ENCODE data around the gene SFMBT1. TPM values are rescaled to one million over a fixed set of nuclear protein-coding genes. Genes with fewer than 3 reads are reported as not detected.

Gene SFMBT1
- total RNA-seq, 1 donor from 2014 or later, result 9.8 TPM

DNA sequence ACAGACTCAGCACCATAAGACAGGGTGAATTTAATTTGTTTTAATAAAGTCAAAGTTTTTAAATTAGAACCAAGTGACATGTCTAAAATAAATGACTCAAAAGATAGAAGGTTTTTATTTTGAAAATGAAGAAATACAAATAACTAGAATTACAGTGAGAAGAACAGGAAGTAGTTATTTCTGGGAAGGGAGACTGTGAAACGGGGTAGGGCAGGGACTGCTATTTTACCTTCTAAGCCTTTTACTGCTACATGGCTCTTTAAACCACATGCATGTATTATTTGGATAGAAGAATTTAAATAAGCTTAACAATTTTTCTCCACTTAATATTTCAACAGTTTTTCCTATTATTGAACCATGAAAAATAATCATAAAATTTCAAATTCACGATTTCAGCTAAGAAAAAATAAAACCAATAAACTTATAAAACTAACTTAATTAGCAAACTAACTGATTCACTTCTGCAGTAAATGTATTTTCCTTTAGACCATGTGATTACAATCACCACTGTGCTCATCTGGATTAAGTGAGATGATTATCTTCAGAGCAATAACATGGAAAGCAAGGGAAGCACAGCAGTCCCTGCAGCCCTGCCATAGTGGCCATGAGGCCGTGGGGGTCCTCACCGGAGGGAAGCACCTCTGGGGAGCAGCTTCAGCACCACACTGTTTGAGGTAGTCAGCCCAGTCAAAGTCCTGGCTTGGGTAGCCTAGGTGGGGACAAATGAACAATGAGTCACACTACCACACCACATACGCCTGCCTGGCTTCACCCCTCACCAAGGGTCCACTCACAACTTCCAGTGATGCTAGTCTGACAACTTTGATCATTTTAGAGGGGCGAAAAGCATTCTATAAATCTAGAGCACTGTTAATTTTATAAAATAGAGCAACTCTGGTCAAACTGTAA lies 120.2 kb downstream of the SFMBT1 start:
- H3K4me3 Mint-ChIP-seq, result no peak overlapping the region
- no peak for DNase-seq (ENCODE audit: extremely low spot score, unreplicated experiment)
- H3K36me3 Mint-ChIP-seq, result peaks cover 4% of the 10 kb centered on the region
- H3K4me1 Mint-ChIP-seq (ENCODE audit: unreplicated experiment), result no peaks in the 10 kb centered on the region
- H3K27ac Mint-ChIP-seq, result no peak overlapping the region
- H3K27me3 Mint-ChIP-seq, result no peaks in the 10 kb centered on the region
- no peaks in the 10 kb centered on the region for H3K9me3 Mint-ChIP-seq
- TF ChIP-seq CTCF (conservative IDR thresholded peaks at IDR 0.05), result no peak

DNA sequence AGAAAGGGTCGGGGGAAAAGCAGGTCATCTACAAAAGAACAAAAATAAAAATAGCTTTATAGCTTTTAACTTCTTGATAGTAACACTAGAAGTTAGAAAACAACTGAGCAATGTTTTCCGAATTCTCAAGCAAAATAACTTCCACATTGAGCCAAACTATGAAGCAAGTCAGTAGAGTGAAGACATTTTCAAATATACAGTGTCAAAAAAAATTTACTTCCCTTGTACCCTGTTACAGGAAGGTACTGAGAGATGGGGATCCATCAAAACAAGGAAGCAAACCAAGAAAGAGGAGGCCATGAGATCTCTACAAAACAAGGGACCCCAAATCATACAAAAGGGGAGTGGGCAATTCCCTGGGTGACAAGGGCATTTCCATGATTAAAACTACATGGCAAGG lies 121.9 kb downstream of the SFMBT1 start:
- H3K36me3 Mint-ChIP-seq, result no peaks in the 10 kb centered on the region
- no peaks in the 10 kb centered on the region for H3K4me1 Mint-ChIP-seq (ENCODE audit: unreplicated experiment)
- TF ChIP-seq CTCF (conservative IDR thresholded peaks at IDR 0.05), result no peak
- no peak for DNase-seq (ENCODE audit: extremely low spot score, unreplicated experiment)
- no peak overlapping the region for H3K27ac Mint-ChIP-seq
- H3K4me3 Mint-ChIP-seq, result no peak overlapping the region
- no peaks in the 10 kb centered on the region for H3K27me3 Mint-ChIP-seq
- no peaks in the 10 kb centered on the region for H3K9me3 Mint-ChIP-seq

GRCh38 chr3:52920841-52921240 lies 125.0 kb downstream of the SFMBT1 start:
- H3K27me3 Mint-ChIP-seq, result no peaks in the 10 kb centered on the region
- H3K36me3 Mint-ChIP-seq, result peaks cover 11% of the 10 kb centered on the region
- DNase-seq (ENCODE audit: extremely low spot score, unreplicated experiment), result no peak
- TF ChIP-seq CTCF (conservative IDR thresholded peaks at IDR 0.05), result no peak
- no peaks in the 10 kb centered on the region for H3K4me1 Mint-ChIP-seq (ENCODE audit: unreplicated experiment)
- no peak overlapping the region for H3K27ac Mint-ChIP-seq
- no peaks in the 10 kb centered on the region for H3K9me3 Mint-ChIP-seq
- H3K4me3 Mint-ChIP-seq, result no peak overlapping the region

- H3K27ac Mint-ChIP-seq, result no peak overlapping the region
- H3K27me3 Mint-ChIP-seq, result no peaks in the 10 kb centered on the region
- H3K4me3 Mint-ChIP-seq, result no peak overlapping the region
- H3K9me3 Mint-ChIP-seq, result no peaks in the 10 kb centered on the region
- no peaks in the 10 kb centered on the region for H3K4me1 Mint-ChIP-seq (ENCODE audit: unreplicated experiment)
- no peak for TF ChIP-seq CTCF (conservative IDR thresholded peaks at IDR 0.05)
- DNase-seq (ENCODE audit: extremely low spot score, unreplicated experiment), result no peak
- H3K36me3 Mint-ChIP-seq, result peaks cover 11% of the 10 kb centered on the region
These were observed 128.8 kb downstream of the SFMBT1 start for GRCh38 chr3:52917044-52917443.

DNA sequence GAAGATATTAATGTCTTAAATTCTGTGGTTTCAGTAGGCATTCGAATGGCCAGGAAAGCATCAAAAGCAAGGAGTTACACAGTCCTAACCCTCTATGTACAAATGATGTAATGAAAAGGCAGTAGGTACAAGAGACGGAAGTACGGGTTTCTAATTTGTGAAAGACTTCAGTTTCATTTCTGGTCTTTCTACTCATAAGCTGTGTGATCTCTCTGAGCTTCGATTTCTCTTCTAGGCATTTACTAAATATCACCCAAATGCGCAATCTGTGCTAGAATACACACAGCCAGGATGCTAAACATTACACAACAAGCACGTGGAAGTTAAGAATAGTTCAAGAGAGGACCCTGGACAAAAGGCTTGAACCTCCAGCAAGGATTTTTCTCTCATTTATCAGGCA lies 130.6 kb downstream of the SFMBT1 start:
- Mint-ChIP-seq H3K9me3 (no peaks in the 10 kb centered on the region), H3K4me1 (ENCODE audit: unreplicated experiment) (no peaks in the 10 kb centered on the region), H3K27ac (no peak overlapping the region), H3K4me3 (no peak overlapping the region), H3K36me3 (peaks cover 11% of the 10 kb centered on the region), H3K27me3 (no peaks in the 10 kb centered on the region)
- TF ChIP-seq CTCF (conservative IDR thresholded peaks at IDR 0.05), result no peak
- DNase-seq (ENCODE audit: extremely low spot score, unreplicated experiment), result no peak

Data from type B pancreatic cell (in vitro differentiated cells).